GM18511 (cell line): ENCODE data around the gene CHN2.

Experiments
- ATAC-seq: cut with Tn5 transposase; IDR thresholded peaks from one replicate; pipeline ENCODE4 v1.9.1; 2021; ENCODE audit warnings: mild to moderate bottlenecking, moderate library complexity; ENCODE audit not compliant: unreplicated experiment

The CHN2 gene

GRCh38 chr7:29356631-29357030, 162.1 kb downstream of the CHN2 start:
- no peak for ATAC-seq

GRCh38 chr7:29359482-29360093, 165.0 kb downstream of the CHN2 start:
- ATAC-seq, result no peak

- no peak for ATAC-seq
Observed at GRCh38 chr7:29360633-29361625, 166.4 kb downstream of the CHN2 start.

- ATAC-seq, result no peak
Observed at GRCh38 chr7:29362380-29362779, 167.8 kb downstream of the CHN2 start.

- ATAC-seq, result no peak
Observed at GRCh38 chr7:29363636-29364425, 169.3 kb downstream of the CHN2 start.

- ATAC-seq, result no peak
Observed at GRCh38 chr7:29364661-29365060, 170.1 kb downstream of the CHN2 start.

- no peak for ATAC-seq
Observed at GRCh38 chr7:29365423-29365822, 170.8 kb downstream of the CHN2 start.

GRCh38 chr7:29367784-29368183, 173.2 kb downstream of the CHN2 start:
- no peak for ATAC-seq

GRCh38 chr7:29369909-29370488, 175.4 kb downstream of the CHN2 start:
- ATAC-seq, result no peak

- no peak for ATAC-seq
Observed at GRCh38 chr7:29370531-29371314, 176.1 kb downstream of the CHN2 start.

GRCh38 chr7:29371472-29371871, 176.9 kb downstream of the CHN2 start:
- no peak for ATAC-seq

GRCh38 chr7:29372351-29373090, 177.9 kb downstream of the CHN2 start:
- ATAC-seq, result no peak

- no peak for ATAC-seq
Observed at GRCh38 chr7:29375641-29376562, 181.3 kb downstream of the CHN2 start.

GRCh38 chr7:29377718-29378117, 183.1 kb downstream of the CHN2 start:
- ATAC-seq, result no peak

- ATAC-seq, result no peak
Observed at GRCh38 chr7:29379551-29379950, 185.0 kb downstream of the CHN2 start.

- ATAC-seq, result no peak
Observed at GRCh38 chr7:29381206-29382094, 186.9 kb downstream of the CHN2 start.

GRCh38 chr7:29384277-29384676, 189.7 kb downstream of the CHN2 start:
- ATAC-seq, result no peak
